GM12892 (cell line): Measurements from ENCODE around the gene TMEM200B.
"Not testable (repeated sequence)": the region's sequence is repeated elsewhere in the genome, so short reads cannot be mapped to it uniquely, and the experiment has no call there.

Source experiments
- DNase-seq: peaks from one replicate; pipeline ENCODE4 v3.0.0; 2011; ENCODE audit not compliant: insufficient read length
- FAIRE-seq: peaks from 2 replicates; lab custom pipeline; 2011; peaks lifted over from hg19 to GRCh38; lab: Jason Lieb, UNC
- POLR2A ChIP-seq: IDR thresholded peaks from 2 replicates; pipeline ENCODE4 v1.6.1; 2011; ENCODE audit warnings: low read depth, low read length, control low read depth
- POLR2AphosphoS5 ChIP-seq: IDR thresholded peaks from 2 replicates; pipeline ENCODE4 v1.6.1; 2011; ENCODE audit warnings: low read depth, low read length, control low read depth
- TAF1 ChIP-seq: IDR thresholded peaks from 2 replicates; pipeline ENCODE4 v1.6.1; 2011; ENCODE audit warnings: low read depth, mild to moderate bottlenecking, control low read depth, low read length, borderline replicate concordance

Gene TMEM200B

DNA sequence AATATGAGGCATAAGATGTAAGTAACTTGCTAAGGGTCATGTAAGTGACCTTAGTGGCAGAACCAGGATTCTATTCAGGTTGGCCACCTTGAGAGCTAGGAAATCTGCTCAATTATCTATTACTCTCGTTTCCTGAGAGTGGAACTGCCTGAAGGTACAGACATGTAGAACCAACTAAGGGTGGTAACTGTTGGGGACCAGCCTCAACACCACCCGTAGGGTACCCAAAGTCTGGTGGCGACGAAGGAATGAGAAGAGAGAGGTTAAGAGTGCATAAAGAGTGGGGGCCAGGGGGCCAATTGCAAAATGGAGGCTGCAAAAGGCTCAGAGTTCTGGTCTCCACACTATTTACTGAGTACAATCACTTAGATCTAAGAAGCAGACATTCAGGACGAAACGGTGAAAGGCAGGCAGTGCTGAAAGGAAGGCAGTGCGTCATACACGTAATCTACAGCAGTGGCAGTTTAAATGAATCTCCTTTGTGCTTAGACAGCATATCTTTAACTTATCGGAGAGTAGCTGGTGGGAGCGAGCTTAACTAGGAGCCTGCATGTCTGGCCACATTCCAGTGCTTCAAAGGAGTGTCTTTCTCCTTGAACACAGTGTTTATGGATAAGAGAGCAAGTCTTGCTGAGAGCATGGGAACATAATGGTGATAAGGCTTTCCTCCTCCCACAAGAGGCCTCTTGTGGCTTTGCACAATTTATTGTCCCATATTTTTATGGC lies 33.0 kb upstream of the TMEM200B start:
- FAIRE-seq: no peak
- TF ChIP-seq POLR2A (no peak), POLR2AphosphoS5 (no peak), TAF1 (no peak)
- no peak for DNase-seq

DNA sequence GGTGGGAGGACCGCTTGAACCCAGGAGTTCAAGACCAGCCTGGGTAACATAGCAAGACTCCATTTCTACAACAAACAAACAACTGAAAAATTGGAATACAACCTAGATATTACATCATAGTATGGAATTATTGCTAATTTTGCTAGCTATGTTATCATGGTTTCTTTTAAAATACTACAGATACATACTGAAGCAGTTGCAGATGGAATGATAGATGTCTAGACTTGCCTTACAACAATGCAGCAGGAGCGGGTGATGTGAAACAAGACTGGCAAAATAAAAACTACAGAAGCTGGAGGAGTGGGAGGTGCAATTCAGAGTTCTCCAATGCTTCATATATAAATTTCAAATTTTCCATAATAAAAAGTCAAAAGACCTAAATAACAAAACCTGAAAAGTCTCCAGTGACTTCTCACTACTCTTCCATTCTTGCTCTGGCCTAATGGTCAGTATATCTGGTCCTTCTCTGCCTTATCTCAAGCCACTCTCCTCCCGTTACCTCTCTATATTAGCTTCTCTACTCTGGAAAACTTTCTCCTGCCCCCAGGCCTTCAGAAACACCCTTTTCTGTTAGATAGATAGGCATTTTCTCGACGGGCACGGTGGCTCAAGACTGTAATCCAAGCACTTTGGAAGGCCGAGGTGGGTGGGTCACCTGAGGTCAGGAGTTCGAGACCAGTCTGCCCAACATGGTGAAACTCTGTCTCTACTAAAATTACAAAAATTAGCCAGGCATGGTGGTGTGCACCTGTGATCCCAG lies 28.5 kb upstream of the TMEM200B start:
- DNase-seq: no peak
- no peak for TF ChIP-seq TAF1
- TF ChIP-seq POLR2A: no peak
- no peak for TF ChIP-seq POLR2AphosphoS5
- no peak for FAIRE-seq

GRCh38 chr1:29150346-29150745 lies 26.6 kb upstream of the TMEM200B start:
- DNase-seq, FAIRE-seq: not testable (repeated sequence)

DNA sequence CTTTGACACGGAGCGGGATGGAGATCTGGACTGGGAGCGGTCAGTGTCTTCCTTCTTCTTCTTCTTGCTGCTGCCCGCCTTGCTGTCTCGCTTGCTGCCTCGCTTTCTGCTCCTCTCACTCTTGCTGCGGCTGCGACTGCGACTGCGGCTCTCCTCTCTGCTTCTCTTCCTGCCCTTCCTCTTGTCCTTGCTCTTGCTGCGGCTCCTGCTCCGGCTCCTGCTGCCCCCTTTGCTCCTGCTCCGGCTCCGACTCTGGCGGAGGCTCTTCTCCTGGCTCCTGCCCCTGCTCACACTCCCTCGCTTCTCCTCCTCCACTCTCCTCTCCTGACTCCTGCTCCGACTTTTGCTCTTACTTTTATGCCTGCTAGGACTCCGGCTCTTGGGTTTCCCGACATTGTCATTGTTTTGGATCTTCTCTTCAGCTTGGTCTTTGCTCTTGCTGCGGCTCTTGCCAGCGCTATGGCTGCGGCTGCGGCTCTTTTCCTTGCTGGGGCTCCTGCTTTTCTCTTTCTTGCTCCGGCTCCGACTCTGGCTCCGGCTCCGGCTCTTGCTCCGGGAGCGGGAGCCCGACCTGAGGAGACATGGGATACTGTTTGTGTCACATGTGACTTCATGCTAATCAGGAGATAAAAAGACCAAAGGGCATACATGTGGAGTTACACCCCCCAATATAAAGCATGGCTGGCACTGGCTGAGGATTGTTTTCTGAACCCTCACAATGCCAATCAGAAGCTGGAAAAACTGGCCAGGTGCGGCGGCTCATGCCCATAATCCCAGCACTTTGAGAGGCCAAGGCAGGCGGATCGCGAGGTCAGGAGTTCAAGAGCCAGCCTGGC lies 25.2 kb upstream of the TMEM200B start:
- TF ChIP-seq POLR2AphosphoS5 (no peak), POLR2A (no peak), TAF1 (no peak)
- DNase-seq (no peak), FAIRE-seq (no peak)

DNA sequence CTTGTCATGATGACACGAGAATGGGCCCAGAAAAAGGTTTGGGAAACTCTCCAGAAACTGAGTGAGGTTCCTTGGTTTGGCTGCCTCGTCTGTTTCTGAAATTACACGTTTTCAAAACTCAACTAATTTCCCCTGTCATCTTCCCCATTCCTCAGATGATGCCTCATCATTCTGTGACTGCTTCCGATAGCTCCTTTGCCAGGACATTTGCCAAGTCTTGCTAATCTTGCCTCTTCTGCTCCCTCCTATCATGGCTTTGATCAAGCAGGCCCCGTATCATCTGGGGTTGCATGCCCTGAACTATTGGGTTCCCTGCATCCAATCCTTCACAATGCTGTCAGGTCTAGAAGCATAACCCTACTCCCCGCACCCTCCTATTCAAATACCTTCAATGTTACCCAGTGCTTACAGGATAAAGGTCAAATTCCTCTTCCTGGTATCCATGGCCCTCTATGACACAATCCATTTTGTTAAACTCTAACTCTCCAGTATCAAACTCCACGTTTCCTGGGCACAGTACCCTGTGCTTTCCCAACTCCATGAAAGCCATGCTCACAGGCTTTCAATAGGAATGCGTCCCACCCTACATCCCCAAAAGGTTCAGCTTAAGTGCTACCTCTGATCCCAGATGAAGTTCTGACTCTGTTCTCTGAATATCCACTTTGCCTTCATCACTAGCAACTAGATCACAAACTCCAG lies 22.2 kb upstream of the TMEM200B start:
- no peak for FAIRE-seq
- no peak for TF ChIP-seq TAF1
- TF ChIP-seq POLR2A: peak; percentile 23
- peak; percentile 70 for TF ChIP-seq POLR2AphosphoS5
- DNase-seq: no peak

- TF ChIP-seq POLR2AphosphoS5: no peak
- no peak for TF ChIP-seq POLR2A
- TF ChIP-seq TAF1: no peak
- DNase-seq (no peak), FAIRE-seq (no peak)
Measured at GRCh38 chr1:29144178-29144577, 20.5 kb upstream of the TMEM200B start.

DNA sequence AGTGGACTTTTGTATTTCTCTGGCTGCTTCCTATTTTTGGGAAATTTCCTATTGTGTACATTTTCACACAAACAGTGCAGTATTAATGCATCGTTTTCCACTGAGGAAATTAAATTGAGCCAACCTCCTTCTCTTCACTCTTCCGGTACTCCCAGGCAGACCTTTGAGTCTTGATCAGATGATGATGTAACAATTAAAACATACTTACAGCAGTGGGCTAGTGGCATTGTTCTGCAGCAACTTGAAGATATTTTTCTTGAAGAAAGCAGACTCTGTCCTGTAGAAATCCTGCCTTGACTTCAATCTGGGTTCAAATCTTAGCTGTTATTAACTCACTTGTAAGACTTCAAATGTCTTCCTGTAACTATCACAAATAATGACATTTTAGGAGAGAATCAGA lies 19.0 kb upstream of the TMEM200B start:
- FAIRE-seq: no peak
- no peak for TF ChIP-seq TAF1
- TF ChIP-seq POLR2A: no peak
- no peak for TF ChIP-seq POLR2AphosphoS5
- no peak for DNase-seq

DNA sequence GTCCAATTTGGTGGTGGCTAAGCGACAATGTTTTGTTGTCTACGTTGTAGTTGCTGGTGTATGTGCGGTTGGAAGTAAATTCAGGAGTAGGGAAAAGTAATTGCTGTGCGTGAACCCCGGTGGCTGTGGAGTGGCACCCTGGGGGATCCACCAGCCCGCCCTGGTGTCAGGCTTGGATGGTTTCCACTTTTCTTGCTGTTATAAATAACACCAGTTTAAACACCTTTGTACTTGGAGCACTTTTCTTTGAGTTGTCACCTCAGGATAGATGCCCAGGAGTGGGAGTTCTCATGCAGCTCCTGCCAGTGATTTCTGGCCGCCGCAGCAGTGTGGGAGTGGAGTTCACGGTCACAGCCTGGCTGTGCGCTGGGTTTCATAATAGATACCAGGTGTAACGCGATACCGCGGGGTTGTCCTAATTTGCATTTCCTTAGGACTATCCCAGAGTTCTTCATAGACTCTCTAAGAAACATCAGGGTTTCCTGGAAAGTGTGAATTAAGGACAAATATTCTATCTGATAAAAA lies 12.8 kb upstream of the TMEM200B start:
- FAIRE-seq (no peak), DNase-seq (no peak)
- TF ChIP-seq TAF1 (no peak), POLR2A (no peak), POLR2AphosphoS5 (no peak)

DNA sequence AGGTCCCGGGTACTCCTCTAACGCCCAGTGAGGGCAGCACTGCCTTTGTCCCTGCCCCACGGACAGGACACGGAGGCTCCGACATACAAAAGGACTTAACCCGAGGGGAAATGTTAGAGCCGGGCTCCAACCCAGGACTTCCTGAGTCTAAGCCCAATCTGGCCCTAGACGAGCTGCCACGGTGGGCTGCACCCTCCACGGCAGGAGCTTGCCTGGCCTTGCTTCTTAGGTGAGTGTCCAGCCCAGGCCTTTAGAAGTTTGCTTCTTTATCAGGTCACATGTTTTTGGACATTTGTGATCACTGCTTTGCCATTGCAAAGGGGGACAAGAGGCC lies 11.0 kb upstream of the TMEM200B start:
- FAIRE-seq (no peak), DNase-seq (no peak)
- TF ChIP-seq POLR2A (no peak), TAF1 (no peak), POLR2AphosphoS5 (no peak)

- TF ChIP-seq POLR2AphosphoS5 (no peak), TAF1 (no peak), POLR2A (no peak)
- DNase-seq (no peak), FAIRE-seq (no peak)
Measured at GRCh38 chr1:29133861-29134694, 10.4 kb upstream of the TMEM200B start.

DNA sequence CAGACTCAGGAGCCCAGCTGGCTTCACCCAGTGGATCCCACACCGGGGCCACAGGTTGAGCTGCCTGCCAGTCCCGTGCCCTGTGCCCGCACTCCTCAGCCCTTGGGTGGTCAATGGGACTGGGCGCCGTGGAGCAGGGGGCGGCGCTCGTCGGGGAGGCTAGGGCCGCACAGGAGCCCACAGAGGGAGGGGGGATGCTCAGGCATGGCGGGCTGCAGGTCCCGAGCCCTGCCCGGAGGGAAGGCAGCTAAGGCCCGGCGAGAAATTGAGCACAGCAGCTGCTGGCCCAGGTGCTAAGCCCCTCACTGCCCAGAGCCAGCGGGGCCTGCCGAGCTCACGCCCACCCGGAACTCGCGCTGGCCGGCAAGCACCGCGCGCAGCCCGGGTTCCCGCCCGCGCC lies 7.4 kb upstream of the TMEM200B start:
- FAIRE-seq, DNase-seq: not testable (repeated sequence)
